GM10248 (cell line): ENCODE data around the gene GREM2.

Source experiments
- CTCF ChIA-PET: fragments of 300-600 bp; sonication (Branson Sonifier 250); formaldehyde crosslinking; extraction: SDS; loops from one replicate; lab custom pipeline; 2021; ENCODE audit warnings: antibody characterized with exemption; lab: Yijun Ruan, JAX
- POLR2A ChIA-PET: fragments of 350-650 bp; sonication (Branson Sonifier 250); formaldehyde crosslinking; extraction: SDS; loops from one replicate; lab custom pipeline; 2020; ENCODE audit warnings: antibody characterized with exemption; lab: Yijun Ruan, JAX
- DNase-seq: peaks from one replicate; pipeline ENCODE4 v3.0.0; 2012; ENCODE audit errors: extremely low spot score
- TF ChIP-seq, protein P1 (sequence below): IDR thresholded peaks from 2 replicates; pipeline ENCODE4 v1.5.1; 2012; ENCODE audit warnings: mild to moderate bottlenecking, low read depth; ENCODE audit errors: extremely low read depth, missing control alignments, control extremely low read depth

The GREM2 gene

DNA sequence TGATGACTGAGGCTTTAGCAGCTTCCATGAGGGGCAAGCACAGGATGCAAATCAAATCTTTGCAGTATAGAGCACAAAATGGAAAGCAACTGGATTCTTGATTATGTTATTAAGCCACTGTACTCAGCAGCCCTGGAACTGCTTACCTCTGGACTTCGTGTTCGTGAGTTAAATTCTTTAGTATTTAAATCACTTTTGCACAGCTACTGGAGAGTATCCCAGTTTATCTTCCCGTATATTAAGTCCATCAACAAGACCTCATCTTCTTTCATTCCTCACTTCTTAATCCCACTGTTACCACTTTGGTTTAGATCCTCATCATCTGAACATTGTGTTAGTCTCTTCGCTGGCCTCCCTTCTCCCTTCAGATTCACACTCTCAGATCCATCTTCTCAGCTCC is 108.9 kb downstream of the GREM2 start:
- DNase-seq, result no peak
- ChIA-PET POLR2A (no interaction called here), CTCF (interaction anchor here (0.7 kb wide), 1 partner anchor 32 kb away, joined by 3 read pairs; no protein-coding TSS in a partner anchor)
- TF ChIP-seq, protein P1, sequence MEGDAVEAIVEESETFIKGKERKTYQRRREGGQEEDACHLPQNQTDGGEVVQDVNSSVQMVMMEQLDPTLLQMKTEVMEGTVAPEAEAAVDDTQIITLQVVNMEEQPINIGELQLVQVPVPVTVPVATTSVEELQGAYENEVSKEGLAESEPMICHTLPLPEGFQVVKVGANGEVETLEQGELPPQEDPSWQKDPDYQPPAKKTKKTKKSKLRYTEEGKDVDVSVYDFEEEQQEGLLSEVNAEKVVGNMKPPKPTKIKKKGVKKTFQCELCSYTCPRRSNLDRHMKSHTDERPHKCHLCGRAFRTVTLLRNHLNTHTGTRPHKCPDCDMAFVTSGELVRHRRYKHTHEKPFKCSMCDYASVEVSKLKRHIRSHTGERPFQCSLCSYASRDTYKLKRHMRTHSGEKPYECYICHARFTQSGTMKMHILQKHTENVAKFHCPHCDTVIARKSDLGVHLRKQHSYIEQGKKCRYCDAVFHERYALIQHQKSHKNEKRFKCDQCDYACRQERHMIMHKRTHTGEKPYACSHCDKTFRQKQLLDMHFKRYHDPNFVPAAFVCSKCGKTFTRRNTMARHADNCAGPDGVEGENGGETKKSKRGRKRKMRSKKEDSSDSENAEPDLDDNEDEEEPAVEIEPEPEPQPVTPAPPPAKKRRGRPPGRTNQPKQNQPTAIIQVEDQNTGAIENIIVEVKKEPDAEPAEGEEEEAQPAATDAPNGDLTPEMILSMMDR, result no peak

DNA sequence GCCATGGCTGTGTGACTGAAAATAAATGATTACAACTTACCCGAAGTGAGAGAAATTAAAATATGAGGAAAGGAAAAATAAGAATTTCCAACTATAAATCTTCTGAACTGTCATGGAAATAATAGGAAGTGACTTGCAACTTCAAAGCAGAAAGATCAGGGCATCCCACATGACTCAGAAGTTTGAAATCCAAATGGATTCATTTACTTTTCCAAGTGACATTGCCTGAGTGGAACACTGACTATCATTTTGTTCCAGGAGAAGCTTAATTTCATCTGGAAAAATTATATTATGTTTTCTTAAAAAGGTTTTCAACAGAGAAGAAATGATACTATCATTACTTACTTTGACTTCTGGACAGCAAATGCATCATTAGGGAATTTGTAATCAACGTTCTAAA is 110.8 kb downstream of the GREM2 start:
- CTCF ChIA-PET, result interaction anchor here (1.4 kb wide), 1 partner anchor 11 kb away, joined by 3 read pairs; no protein-coding TSS in a partner anchor
- POLR2A ChIA-PET, result no interaction called here
- TF ChIP-seq, protein P1, result no peak
- no peak for DNase-seq

DNA sequence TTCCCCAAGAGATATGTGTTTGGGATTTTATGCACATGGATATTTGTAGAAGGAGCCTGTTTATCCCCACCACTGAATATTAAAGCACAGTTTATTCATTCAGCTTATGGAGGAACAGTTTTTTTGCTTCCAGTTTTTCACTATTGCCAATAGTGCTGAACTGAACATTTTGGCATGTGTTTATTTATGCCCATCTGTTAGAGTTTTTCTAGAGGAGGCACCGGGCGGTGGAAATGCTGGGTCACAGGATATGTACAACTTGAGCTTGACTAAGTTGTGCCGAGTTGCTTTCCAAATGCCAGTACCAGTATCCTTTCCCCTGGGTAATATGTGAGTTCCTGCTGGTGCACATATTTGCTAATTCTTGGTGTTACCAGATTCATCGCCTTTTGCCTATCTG is 111.3 kb downstream of the GREM2 start:
- TF ChIP-seq, protein P1, result no peak
- ChIA-PET CTCF (interaction anchor here (1.4 kb wide), 1 partner anchor 10 kb away, joined by 3 read pairs; no protein-coding TSS in a partner anchor), POLR2A (no interaction called here)
- no peak for DNase-seq

DNA sequence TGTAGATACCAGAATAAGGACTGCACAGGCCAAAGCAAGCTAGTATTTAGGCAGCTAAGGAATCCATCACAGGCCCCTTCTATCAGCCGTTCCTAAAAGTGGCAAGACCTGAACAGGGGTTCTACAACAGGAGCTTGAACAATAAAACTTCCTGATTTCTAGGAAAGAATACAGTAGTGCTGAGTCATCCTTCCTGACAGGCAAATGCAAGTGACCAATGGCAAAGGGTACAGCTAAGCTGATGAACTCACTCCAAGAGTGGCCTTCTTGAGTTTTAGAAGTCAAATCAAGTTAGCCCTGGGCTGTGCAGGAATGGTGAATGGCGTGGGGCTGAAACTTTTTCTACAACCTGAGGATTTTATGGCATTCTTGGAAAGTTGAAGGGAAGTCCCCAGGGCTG is 112.9 kb downstream of the GREM2 start:
- POLR2A ChIA-PET, result no interaction called here
- CTCF ChIA-PET, result interaction anchor here (1.0 to 1.2 kb wide), 2 partner anchors 8 to 16 kb away, joined by 3 read pairs; no protein-coding TSS in a partner anchor
- TF ChIP-seq, protein P1, result no peak
- DNase-seq, result no peak

GRCh38 chr1:240498335-240498734 is 113.6 kb downstream of the GREM2 start:
- TF ChIP-seq, protein P1, result no peak
- DNase-seq, result no peak
- POLR2A ChIA-PET, result no interaction called here
- CTCF ChIA-PET, result interaction anchor here (1.2 kb wide), 1 partner anchor 16 kb away, joined by 3 read pairs; no protein-coding TSS in a partner anchor

- POLR2A ChIA-PET, result interaction anchor here (0.5 kb wide), 1 partner anchor 1002 kb away, joined by 3 read pairs; no protein-coding TSS in a partner anchor
- CTCF ChIA-PET, result no interaction called here
These were observed 114.0 kb downstream of the GREM2 start for GRCh38 chr1:240497908-240498307.

More at GRCh38 chr1:240497908-240498307, 114.0 kb downstream of the GREM2 start:
- TF ChIP-seq, protein P1, result no peak
- DNase-seq, result no peak
